ENCODE results near the gene HEMK1.

Gene HEMK1

GRCh38 chr3:50612970-50613846 lies 43.9 kb downstream of the HEMK1 start:
- DNase-seq (ENCODE audit: low read depth): no peak

DNA sequence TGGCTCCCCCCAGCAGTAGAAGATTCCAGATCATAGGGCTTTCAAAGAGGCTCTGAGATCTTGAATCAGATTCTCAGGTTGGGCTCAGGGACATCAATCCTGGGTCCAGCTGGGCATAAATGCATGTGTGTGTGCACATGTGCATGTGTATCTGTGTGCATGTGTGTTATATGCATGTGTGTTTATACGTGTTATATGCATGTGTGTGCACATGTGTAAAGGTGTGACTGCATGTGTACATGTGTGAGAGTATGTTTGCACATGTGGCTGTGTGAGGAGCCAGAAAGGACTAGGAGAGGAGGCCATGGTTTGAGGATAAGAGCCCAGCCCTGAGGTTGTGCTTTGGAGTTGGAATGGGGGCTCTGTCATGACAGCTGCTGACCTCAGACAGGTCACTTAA lies 45.9 kb downstream of the HEMK1 start:
- DNase-seq (ENCODE audit: low read depth): no peak

- peak; percentile 76 for DNase-seq (ENCODE audit: low read depth)
Observed at GRCh38 chr3:50616003-50616769, 46.9 kb downstream of the HEMK1 start.

- DNase-seq (ENCODE audit: low read depth): peak; percentile 92
Observed at GRCh38 chr3:50616770-50617095, 47.4 kb downstream of the HEMK1 start.

- DNase-seq (ENCODE audit: low read depth): no peak
Observed at GRCh38 chr3:50617096-50617791, 47.9 kb downstream of the HEMK1 start, which contains the start of gene MAPKAPK3. TSS of gene MAPKAPK3 (plus strand) at chr3:50617151. CDS start at chr3:50617566, 415 bp downstream.

DNA sequence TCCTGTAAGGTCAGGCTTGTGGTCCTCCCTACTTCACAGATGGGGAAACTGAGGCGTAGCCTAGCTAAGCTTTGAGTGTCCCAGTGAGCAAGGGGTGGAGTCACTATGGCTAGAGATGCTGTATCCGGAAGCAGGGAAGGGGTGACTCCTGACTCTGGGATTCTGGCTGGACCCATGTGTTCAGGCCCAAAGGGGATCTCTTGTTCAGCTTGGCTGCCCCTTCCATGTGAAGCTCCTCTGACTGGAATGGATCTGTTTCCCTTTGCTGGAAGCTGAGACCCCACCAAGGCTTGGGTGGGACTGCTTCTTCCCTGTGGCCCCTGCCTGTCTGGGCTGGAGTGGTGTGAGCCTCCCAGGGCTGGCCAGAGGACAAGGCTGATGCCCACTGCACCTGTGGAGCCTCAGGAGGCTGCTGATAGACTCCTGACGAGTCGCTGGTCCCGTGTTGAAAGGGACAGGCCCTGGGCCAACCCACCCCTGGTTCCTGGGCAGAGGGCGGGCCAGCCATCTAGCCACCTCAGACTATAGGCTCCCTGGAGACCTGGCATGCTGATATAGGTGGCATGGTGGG lies 48.7 kb downstream of the HEMK1 start:
- no peak for DNase-seq (ENCODE audit: low read depth)

GRCh38 chr3:50620420-50620819 lies 51.1 kb downstream of the HEMK1 start:
- DNase-seq (ENCODE audit: low read depth): no peak

DNA sequence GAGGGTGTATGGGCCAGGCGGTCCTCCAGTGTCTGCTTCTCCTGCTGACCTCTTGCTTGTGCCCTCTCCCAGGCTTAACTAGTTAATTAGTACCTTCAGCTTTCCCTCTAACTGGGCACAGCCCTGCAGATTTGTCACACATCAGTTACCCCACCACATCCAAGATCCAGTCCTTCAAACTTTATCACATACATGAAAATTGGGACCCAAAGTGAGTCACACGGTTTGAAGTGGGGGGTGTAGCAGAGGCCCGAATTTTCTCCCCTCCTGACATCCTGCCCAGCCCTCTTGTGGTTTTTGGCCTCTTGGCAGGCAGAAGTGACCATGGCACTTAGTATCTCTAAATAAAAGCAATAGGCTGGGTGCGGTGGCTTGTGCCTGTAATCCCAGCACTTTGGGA lies 51.5 kb downstream of the HEMK1 start:
- DNase-seq (ENCODE audit: low read depth): no peak

DNA sequence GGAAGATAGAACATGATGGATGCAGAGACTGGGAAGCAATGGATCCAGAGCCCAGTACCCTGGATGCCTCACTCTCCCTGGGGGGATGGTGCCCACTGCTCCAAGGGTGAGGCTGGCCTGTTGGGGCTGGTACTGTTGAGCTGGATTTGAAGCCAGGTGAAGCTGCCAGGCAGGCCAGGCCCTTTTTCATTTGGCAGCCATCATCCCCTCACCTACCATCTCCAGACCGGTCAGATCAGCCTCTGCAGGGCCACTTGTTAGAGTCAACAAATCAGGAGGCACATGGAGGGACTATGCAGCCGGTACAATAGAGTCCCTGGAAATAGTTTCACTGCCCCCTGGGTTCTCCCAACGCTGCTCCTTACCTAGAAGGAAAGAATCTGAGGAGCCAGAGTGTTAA lies 53.6 kb downstream of the HEMK1 start:
- DNase-seq (ENCODE audit: low read depth): no peak

GRCh38 chr3:50623840-50624474 lies 54.6 kb downstream of the HEMK1 start:
- DNase-seq (ENCODE audit: low read depth): no peak

DNA sequence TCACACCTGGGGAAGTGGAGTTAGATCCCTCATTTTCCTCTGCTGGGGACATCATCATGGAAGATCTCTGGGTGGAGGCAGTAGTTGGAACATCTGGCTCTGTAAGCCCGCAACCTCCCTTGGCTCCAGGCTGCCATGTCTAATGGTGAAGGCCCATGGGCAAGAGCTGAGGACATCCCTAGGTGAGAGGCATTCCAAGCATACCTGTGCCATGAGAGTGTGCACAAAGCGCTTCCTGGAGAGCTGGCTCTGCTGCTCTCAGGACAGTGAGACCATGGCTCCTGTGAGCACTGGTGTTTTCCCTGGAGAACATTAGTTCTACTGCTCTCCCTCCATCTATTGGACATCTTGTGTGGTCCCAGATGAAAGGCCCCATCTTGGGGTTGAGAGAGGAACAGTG lies 55.3 kb downstream of the HEMK1 start:
- no peak for DNase-seq (ENCODE audit: low read depth)

- DNase-seq (ENCODE audit: low read depth): no peak
Observed at GRCh38 chr3:50625231-50626182, 56.2 kb downstream of the HEMK1 start.

DNA sequence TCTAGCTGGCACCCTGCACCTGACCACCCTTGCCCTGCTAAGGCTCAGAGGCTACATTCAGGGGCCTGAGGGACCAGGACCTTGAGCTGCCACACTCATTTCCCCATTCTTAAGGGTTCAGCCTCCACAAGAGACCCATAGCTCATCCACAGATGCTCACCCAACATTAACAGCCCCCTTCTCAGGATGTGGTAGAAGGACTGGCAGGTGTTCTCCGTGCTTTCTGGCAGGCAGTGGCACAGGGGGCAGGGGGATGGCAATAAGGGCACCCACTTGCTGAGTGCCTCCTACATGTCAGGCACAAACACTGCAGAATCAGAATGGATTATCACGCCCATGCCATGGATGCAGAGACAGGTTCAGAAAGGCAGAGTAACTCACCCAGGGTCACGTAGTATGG lies 57.1 kb downstream of the HEMK1 start:
- no peak for DNase-seq (ENCODE audit: low read depth)

DNA sequence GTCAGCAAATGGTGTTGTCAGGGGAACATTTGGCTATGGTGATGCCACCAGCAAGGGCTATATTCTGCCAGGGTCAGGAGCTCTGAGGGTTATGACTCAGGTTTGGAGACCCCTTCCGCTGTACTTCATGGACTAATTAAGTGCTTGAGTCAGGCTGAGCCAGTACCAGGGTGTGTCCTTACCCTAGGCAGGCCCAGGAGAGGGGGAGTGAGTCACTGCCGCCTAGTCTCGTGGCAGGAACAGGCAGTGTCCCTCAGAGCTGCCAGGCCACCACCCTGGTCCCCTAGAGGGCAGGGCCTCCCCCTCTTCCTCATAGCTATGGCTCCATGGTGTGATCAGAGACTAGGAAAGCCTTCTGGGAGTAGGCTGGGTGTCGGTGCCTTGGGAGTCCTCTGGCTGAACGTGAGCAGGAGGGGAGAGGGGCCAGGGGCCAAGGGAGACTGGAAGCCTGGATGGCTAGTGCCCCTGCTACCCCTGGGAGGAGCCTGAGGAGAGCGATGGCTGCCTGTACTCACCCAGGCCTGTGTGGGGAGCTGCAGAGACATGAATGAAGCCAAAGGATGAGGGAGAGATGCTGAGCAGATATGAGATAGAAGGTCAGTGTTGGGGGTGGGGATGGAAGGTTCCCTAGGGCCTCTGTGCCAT lies 58.2 kb downstream of the HEMK1 start:
- no peak for DNase-seq (ENCODE audit: low read depth)

GRCh38 chr3:50628601-50629000 lies 59.3 kb downstream of the HEMK1 start:
- no peak for DNase-seq (ENCODE audit: low read depth)

DNA sequence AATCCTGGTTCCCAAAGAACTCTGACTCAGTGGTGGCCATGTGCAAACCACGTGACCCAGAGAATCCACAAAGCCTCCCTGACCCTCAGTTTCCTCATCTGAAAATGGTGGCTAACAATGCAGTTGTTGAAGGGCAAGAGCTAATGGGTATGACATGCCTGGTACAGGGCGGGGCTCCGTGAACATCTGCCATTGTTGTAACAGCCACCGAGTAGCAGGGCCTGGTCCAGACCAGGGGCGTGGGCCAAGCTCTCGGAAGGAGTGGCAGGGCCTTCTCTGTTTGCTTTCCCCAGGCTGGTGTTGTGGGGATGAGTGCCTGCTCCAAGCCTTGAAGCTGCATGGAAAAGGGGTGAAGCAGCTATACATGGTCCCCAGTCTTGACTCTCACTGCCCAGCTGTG lies 61.1 kb downstream of the HEMK1 start:
- DNase-seq (ENCODE audit: low read depth): no peak

- no peak for DNase-seq (ENCODE audit: low read depth)
Observed at GRCh38 chr3:50630877-50631276, 61.6 kb downstream of the HEMK1 start.

DNA sequence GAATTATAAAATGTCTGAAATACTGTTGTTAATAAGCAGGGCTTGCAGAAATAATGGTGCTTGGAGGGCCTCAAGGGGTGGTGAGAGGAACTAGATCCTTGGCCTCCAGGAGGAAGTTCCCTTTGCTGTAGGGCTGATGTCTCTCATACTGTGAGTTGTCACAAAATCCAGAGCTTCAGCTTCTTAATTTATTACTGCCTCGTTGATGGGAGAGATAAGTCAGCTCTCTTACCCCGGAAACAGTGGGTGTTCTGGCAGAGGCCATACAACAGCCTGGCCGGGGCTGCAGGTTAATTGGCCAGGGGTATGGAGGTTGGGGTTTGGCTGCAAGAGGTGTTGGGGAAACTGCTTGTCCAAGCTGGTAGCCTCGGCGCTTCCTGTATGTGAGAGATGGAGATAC lies 63.1 kb downstream of the HEMK1 start:
- DNase-seq (ENCODE audit: low read depth): no peak

DNA sequence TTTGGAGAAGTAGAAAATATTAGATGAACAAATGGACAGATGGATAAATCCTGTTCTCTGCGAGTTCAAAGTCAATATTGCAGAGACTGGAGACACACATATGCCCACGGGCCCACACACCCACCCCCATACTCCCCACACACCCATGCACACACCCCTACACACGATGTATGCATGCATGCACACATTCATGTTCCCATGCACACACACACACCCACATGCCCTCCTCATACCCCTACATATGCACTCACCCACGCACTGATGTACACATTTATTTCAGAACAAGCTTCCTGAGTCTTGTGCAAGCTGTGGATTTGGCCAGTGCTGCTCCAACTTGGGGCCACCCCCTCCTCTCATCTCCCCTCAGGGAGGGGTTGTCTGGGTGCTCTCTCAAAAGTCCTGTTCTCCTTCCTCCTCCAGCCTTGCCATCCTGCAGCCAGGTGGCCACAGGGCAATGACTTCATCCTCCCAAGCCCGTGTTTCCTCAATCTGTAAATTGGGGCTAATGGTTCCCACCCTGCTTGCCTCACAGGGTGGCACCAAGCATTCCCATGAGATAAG lies 64.0 kb downstream of the HEMK1 start:
- DNase-seq (ENCODE audit: low read depth): no peak

DNA sequence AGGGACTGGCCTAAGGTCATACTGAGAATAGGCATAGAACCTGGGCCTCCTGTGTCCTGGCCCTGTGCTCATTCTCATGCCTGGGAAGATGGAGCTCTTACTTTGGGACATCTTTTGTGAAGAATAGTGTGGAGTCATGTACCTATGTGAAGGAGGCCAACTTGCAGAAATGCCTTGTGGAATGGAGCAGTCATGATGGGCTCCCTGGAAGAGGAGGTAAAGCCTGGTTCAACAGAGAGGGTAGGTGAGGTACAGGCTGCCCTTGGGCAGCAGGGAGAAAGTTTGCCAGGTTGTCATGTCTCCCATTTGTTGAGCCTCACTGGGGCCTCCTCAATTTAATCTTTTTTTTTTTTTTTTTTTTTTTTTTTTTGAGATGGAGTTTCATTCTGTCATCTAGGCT lies 65.7 kb downstream of the HEMK1 start:
- DNase-seq (ENCODE audit: low read depth): no peak
